Kidney (tissue), 14 donors: ENCODE results near the gene SCFD2. TPM values are rescaled to one million over a fixed set of nuclear protein-coding genes. Genes with fewer than 3 reads are reported as not detected.

Source experiments
- DNase-seq, 5 donors: peaks; one replicate each; pipeline ENCODE4 v3.0.0-alpha.2; 2013 to 2020
- FAIRE-seq: peaks from 2 replicates; lab custom pipeline; 2012; peaks lifted over from hg19 to GRCh38; lab: Jason Lieb, UNC
- H3K27ac ChIP-seq, 2 donors: one replicate each; pipeline ENCODE4 v1.7.0; 2013; ENCODE audit warnings: low read depth in 2 of 2, low read length in 2 of 2, inconsistent platforms in 1 of 2
- H3K27me3 ChIP-seq: one replicate; pipeline ENCODE4 v1.7.1; 2013; ENCODE audit warnings: low read length, inconsistent platforms; ENCODE audit not compliant: control insufficient read depth, insufficient read depth
- H3K36me3 ChIP-seq, 3 donors: one replicate each; pipeline versions ENCODE4 v1.7.0 to v1.7.1; 2013; ENCODE audit warnings: low read length in 3 of 3, control low read depth in 1 of 3, inconsistent platforms in 1 of 3; ENCODE audit not compliant: insufficient read depth in 3 of 3, control insufficient read depth in 2 of 3
- H3K4me1 ChIP-seq, 3 donors: one replicate each; pipeline versions ENCODE4 v1.7.0 to v1.7.1; 2013; ENCODE audit warnings: low read length in 3 of 3, inconsistent platforms in 1 of 3, low read depth in 1 of 3; ENCODE audit not compliant: control insufficient read depth in 2 of 3, insufficient read depth in 2 of 3
- H3K4me3 ChIP-seq, 3 donors: one replicate each; pipeline versions ENCODE4 v1.7.0 to v1.8.1; 2013; ENCODE audit warnings: low read length in 3 of 3, control low read depth in 1 of 3, inconsistent platforms in 1 of 3
- H3K9ac ChIP-seq, 3 donors: one replicate each; pipeline versions ENCODE4 v1.7.0 to v1.7.1; 2013; ENCODE audit warnings: low read length in 3 of 3, control low read depth in 1 of 3, inconsistent platforms in 1 of 3
- H3K9me3 ChIP-seq, 3 donors: one replicate each; pipeline versions ENCODE4 v1.7.0 to v1.7.1; 2013; ENCODE audit warnings: low read length in 3 of 3, control low read depth in 1 of 3, inconsistent platforms in 1 of 3; ENCODE audit not compliant: control insufficient read depth in 2 of 3, insufficient read depth in 1 of 3
- intact Hi-C: fragments of 100-400 bp; cut with DNase I; formaldehyde crosslinking; loops from one replicate; pipeline ENCODE4 v1.11.1; 2022
- polyA plus RNA-seq: library from polyadenylated mRNA; stranded (reverse); fragments of 350-450 nt; fragmentation: Illumina TruSeq; extraction: RNeasy Lipid Tissue Mini Kit (QIAGEN cat#74804); gene quantifications from one replicate; pipeline ENCODE4 v1.2.3, GENCODE V29; 2014; ENCODE audit warnings: low read depth, low replicate concordance; ENCODE audit not compliant: insufficient read depth
- total RNA-seq: library from RNA; stranded (reverse); fragmentation: NEBNext Ultra II Directional; extraction: Animal tissue kit (Norgen Biotek cat#: 25700); gene quantifications from one replicate; pipeline ENCODE4 v1.2.1, GENCODE V29; 2021
- TF ChIP-seq, protein P1 (sequence below): IDR thresholded peaks from 3 replicates; pipeline ENCODE4 v1.5.1; 2012; ENCODE audit warnings: mild to moderate bottlenecking, moderate library complexity, borderline replicate concordance; ENCODE audit not compliant: insufficient read depth; ENCODE audit errors: extremely low read depth
- donor health status: control.
- donor health status: control.
- donor health status: control.
- donor health status: control.
- donor health status: control.
- donor health status: DM: yes; HTN: yes; CAD: no.
- donor health status: Normal renal cell carcinoma (clear cell type).

SCFD2 gene
- total and polyA plus RNA-seq, 2 donors from 2014 or later, result 6.1 to 20.8 TPM

- H3K27me3 ChIP-seq, result no peaks in the 10 kb centered on the region
- no peaks in the 10 kb centered on the region for H3K9me3 ChIP-seq
- no peak for DNase-seq
- H3K36me3 ChIP-seq, result no peaks in the 10 kb centered on the region
- H3K27ac ChIP-seq, result no peak overlapping the region
- intact Hi-C loops, result no loop called here
- FAIRE-seq, result no peak
- no peak overlapping the region for H3K4me3 ChIP-seq
- H3K9ac ChIP-seq, result no peak overlapping the region
- H3K4me1 ChIP-seq, result no peaks in the 10 kb centered on the region
- TF ChIP-seq, protein P1, sequence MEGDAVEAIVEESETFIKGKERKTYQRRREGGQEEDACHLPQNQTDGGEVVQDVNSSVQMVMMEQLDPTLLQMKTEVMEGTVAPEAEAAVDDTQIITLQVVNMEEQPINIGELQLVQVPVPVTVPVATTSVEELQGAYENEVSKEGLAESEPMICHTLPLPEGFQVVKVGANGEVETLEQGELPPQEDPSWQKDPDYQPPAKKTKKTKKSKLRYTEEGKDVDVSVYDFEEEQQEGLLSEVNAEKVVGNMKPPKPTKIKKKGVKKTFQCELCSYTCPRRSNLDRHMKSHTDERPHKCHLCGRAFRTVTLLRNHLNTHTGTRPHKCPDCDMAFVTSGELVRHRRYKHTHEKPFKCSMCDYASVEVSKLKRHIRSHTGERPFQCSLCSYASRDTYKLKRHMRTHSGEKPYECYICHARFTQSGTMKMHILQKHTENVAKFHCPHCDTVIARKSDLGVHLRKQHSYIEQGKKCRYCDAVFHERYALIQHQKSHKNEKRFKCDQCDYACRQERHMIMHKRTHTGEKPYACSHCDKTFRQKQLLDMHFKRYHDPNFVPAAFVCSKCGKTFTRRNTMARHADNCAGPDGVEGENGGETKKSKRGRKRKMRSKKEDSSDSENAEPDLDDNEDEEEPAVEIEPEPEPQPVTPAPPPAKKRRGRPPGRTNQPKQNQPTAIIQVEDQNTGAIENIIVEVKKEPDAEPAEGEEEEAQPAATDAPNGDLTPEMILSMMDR, result no peak
Measured at GRCh38 chr4:53137468-53137867, 228.4 kb downstream of the SCFD2 start.

DNA sequence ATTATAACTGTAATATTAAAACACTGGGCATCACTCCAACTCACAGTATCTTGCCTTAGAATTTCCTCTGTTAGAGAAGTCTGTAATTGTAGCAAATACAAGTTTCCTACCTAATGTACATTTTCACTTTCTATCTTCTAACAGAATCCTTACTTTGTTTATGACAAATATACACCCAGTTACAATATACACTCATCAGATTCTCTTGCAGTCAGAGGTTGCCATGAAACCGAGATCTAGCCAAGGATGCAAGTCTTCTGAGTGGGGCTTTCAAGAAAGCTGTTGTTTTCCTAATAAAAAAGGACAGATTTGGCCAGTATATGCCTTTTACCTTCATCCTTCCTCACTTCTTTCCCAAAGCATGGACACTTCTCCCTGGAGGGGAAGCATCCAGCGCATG is 228.9 kb downstream of the SCFD2 start:
- no peak for DNase-seq
- Histone ChIP-seq H3K36me3 (no peaks in the 10 kb centered on the region), H3K4me1 (no peaks in the 10 kb centered on the region), H3K9me3 (no peaks in the 10 kb centered on the region), H3K9ac (no peak overlapping the region), H3K27ac (no peak overlapping the region), H3K27me3 (no peaks in the 10 kb centered on the region), H3K4me3 (no peak overlapping the region)
- intact Hi-C loops, result no loop called here
- FAIRE-seq, result no peak
- TF ChIP-seq, protein P1, result no peak

- no peak for FAIRE-seq
- Histone ChIP-seq H3K27me3 (no peaks in the 10 kb centered on the region), H3K4me3 (no peak overlapping the region), H3K9me3 (no peaks in the 10 kb centered on the region), H3K27ac (no peak overlapping the region), H3K9ac (no peak overlapping the region), H3K36me3 (no peaks in the 10 kb centered on the region), H3K4me1 (peaks cover 0 to under 1% (median 0%) of the 10 kb centered on the region in 3 donors)
- intact Hi-C loops, result no loop called here
- peak in 1 of 5 donors; percentile 66 for DNase-seq
- TF ChIP-seq, protein P1, result no peak
Measured at GRCh38 chr4:53132132-53132891, 233.5 kb downstream of the SCFD2 start.
